Measurements from ENCODE around the gene FKBP8.

DNA sequence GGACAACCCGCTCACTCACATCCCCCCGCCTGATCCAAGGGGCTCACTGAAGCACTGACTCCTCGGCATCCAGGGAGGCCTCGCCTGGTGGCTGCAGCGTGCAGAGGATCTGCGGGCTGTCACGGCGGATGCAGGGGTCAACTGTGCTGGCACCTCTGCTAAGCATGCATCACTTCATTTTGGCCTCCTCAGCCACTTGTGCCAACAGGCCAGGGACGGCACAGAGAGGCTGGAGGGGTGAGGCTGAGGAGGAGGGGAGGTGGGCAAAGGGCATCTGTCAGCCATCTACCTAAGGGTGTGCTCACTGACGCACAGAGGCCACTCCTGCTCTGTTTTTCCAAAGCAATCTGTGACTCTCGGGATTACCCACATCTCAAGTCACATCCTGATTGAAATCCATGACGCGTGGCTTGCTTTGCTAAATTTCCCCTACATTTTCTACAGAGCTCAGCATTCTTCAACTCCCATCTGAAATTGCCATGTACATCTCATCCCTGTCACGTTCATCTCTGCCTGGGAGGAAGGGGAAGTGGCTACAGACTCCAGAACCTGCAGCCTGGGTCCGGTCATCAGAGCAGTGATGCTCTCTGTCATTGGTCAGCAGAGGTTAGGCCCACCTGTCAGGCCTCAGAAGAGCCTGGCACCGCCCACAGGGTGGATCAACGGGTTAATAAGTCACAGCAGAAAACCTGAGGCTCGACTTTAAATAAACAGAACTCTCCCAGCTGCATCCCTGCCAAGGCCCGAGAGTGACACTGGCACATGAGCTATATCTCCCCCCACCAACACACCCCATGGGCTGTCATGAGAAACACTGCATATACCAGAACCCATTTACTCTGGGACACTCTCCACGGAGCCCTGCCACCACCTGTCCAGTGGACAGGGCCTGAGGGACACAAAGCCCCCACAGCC is 39.1 kb downstream of the FKBP8 start:
- TF ChIP-seq, protein P1, sequence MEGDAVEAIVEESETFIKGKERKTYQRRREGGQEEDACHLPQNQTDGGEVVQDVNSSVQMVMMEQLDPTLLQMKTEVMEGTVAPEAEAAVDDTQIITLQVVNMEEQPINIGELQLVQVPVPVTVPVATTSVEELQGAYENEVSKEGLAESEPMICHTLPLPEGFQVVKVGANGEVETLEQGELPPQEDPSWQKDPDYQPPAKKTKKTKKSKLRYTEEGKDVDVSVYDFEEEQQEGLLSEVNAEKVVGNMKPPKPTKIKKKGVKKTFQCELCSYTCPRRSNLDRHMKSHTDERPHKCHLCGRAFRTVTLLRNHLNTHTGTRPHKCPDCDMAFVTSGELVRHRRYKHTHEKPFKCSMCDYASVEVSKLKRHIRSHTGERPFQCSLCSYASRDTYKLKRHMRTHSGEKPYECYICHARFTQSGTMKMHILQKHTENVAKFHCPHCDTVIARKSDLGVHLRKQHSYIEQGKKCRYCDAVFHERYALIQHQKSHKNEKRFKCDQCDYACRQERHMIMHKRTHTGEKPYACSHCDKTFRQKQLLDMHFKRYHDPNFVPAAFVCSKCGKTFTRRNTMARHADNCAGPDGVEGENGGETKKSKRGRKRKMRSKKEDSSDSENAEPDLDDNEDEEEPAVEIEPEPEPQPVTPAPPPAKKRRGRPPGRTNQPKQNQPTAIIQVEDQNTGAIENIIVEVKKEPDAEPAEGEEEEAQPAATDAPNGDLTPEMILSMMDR (conservative IDR thresholded peaks at IDR 0.05; ENCODE audit: low read length): no peak
- TF ChIP-seq EZH2phosphoT487 (IDR thresholded peaks at IDR 0.05; ENCODE audit: borderline replicate concordance, low read depth, low read length): no peak
